Measurements from ENCODE around the gene BCR.

BCR gene

GRCh38 chr22:23268139-23268712, 87.9 kb downstream of the BCR start:
- in situ Hi-C loops (cut with HindIII; ENCODE audit: low pct_unique_long_range_greater_than_20kb, low sequenced_read_pairs), result no loop called here
- no peak for DNase-seq (ENCODE audit: low read depth in 1 of 2, low spot score in 1 of 2)
- no peak for TF ChIP-seq JUND (IDR thresholded peaks at IDR 0.05; ENCODE audit: low read depth)

GRCh38 chr22:23268877-23269276, 88.6 kb downstream of the BCR start:
- no peak for DNase-seq (ENCODE audit: low read depth in 1 of 2, low spot score in 1 of 2)
- no peak for TF ChIP-seq JUND (IDR thresholded peaks at IDR 0.05; ENCODE audit: low read depth)
- in situ Hi-C loops (cut with HindIII; ENCODE audit: low pct_unique_long_range_greater_than_20kb, low sequenced_read_pairs), result no loop called here

GRCh38 chr22:23269441-23270211, 89.3 kb downstream of the BCR start:
- in situ Hi-C loops (cut with HindIII; ENCODE audit: low pct_unique_long_range_greater_than_20kb, low sequenced_read_pairs), result no loop called here
- DNase-seq (ENCODE audit: low read depth in 1 of 2, low spot score in 1 of 2), result no peak
- TF ChIP-seq JUND (IDR thresholded peaks at IDR 0.05; ENCODE audit: low read depth), result no peak

GRCh38 chr22:23270212-23270733, 90.0 kb downstream of the BCR start:
- DNase-seq (ENCODE audit: low read depth in 1 of 2, low spot score in 1 of 2), result no peak
- no peak for TF ChIP-seq JUND (IDR thresholded peaks at IDR 0.05; ENCODE audit: low read depth)
- in situ Hi-C loops (cut with HindIII; ENCODE audit: low pct_unique_long_range_greater_than_20kb, low sequenced_read_pairs), result no loop called here

GRCh38 chr22:23270798-23271596, 90.7 kb downstream of the BCR start:
- no peak for DNase-seq (ENCODE audit: low read depth in 1 of 2, low spot score in 1 of 2)
- no peak for TF ChIP-seq JUND (IDR thresholded peaks at IDR 0.05; ENCODE audit: low read depth)
- in situ Hi-C loops (cut with HindIII; ENCODE audit: low pct_unique_long_range_greater_than_20kb, low sequenced_read_pairs), result no loop called here

- no peak for DNase-seq (ENCODE audit: low read depth in 1 of 2, low spot score in 1 of 2)
- TF ChIP-seq JUND (IDR thresholded peaks at IDR 0.05; ENCODE audit: low read depth), result no peak
- in situ Hi-C loops (cut with HindIII; ENCODE audit: low pct_unique_long_range_greater_than_20kb, low sequenced_read_pairs), result no loop called here
These were observed 91.2 kb downstream of the BCR start for GRCh38 chr22:23271597-23271908.

GRCh38 chr22:23272371-23272770, 92.1 kb downstream of the BCR start:
- no peak for TF ChIP-seq JUND (IDR thresholded peaks at IDR 0.05; ENCODE audit: low read depth)
- no peak for DNase-seq (ENCODE audit: low read depth in 1 of 2, low spot score in 1 of 2)
- in situ Hi-C loops (cut with HindIII; ENCODE audit: low pct_unique_long_range_greater_than_20kb, low sequenced_read_pairs), result no loop called here

- in situ Hi-C loops (cut with HindIII; ENCODE audit: low pct_unique_long_range_greater_than_20kb, low sequenced_read_pairs), result no loop called here
- DNase-seq (ENCODE audit: low read depth in 1 of 2, low spot score in 1 of 2), result no peak
These were observed 92.5 kb downstream of the BCR start for GRCh38 chr22:23272834-23273233.

GRCh38 chr22:23273445-23274145, 93.3 kb downstream of the BCR start:
- no peak for TF ChIP-seq JUND (IDR thresholded peaks at IDR 0.05; ENCODE audit: low read depth)
- in situ Hi-C loops (cut with HindIII; ENCODE audit: low pct_unique_long_range_greater_than_20kb, low sequenced_read_pairs), result no loop called here
- no peak for DNase-seq (ENCODE audit: low read depth in 1 of 2, low spot score in 1 of 2)

More at GRCh38 chr22:23272834-23273233, 92.5 kb downstream of the BCR start:
- no peak for TF ChIP-seq JUND (IDR thresholded peaks at IDR 0.05; ENCODE audit: low read depth)

- in situ Hi-C loops (cut with HindIII; ENCODE audit: low pct_unique_long_range_greater_than_20kb, low sequenced_read_pairs), result no loop called here
- TF ChIP-seq JUND (IDR thresholded peaks at IDR 0.05; ENCODE audit: low read depth), result no peak
- no peak for DNase-seq (ENCODE audit: low read depth in 1 of 2, low spot score in 1 of 2)
These were observed 93.8 kb downstream of the BCR start for GRCh38 chr22:23274146-23274526.

- TF ChIP-seq JUND (IDR thresholded peaks at IDR 0.05; ENCODE audit: low read depth), result no peak
- in situ Hi-C loops (cut with HindIII; ENCODE audit: low pct_unique_long_range_greater_than_20kb, low sequenced_read_pairs), result no loop called here
- DNase-seq (ENCODE audit: low read depth in 1 of 2, low spot score in 1 of 2), result no peak
These were observed 94.8 kb downstream of the BCR start for GRCh38 chr22:23274891-23275694.

- no peak for DNase-seq (ENCODE audit: low read depth in 1 of 2, low spot score in 1 of 2)
- no peak for TF ChIP-seq JUND (IDR thresholded peaks at IDR 0.05; ENCODE audit: low read depth)
- in situ Hi-C loops (cut with HindIII; ENCODE audit: low pct_unique_long_range_greater_than_20kb, low sequenced_read_pairs), result no loop called here
These were observed 95.4 kb downstream of the BCR start for GRCh38 chr22:23275751-23276150.
